ENCODE data around the gene FOXL3. TPM values are rescaled to one million over a fixed set of nuclear protein-coding genes. Genes with fewer than 3 reads are reported as not detected.

The FOXL3 gene
- total and polyA plus RNA-seq, 2 donors (not counting 1 experiment from before 2014, with no cell fraction given), result not detected

GRCh38 chr7:292826-293225 lies 2.9 kb downstream of the FOXL3 start:
- Mint-ChIP-seq H3K4me1 (no peaks in the 10 kb centered on the region), H3K9me3 (ENCODE audit: insufficient read depth) (no peaks in the 10 kb centered on the region), H3K27ac (no peak overlapping the region), H3K4me3 (no peak overlapping the region), H3K27me3 (peaks cover 20% of the 10 kb centered on the region)
- H3K4me2 ChIP-seq (replicated peaks; ENCODE audit: low read depth, low read length, poor library complexity, severe bottlenecking), result no peak overlapping the region
- intact Hi-C loops (cut with micrococcal nuclease), result no loop called here
- peaks cover 0 to 5% (median 0%) of the 10 kb centered on the region in 3 donors for H3K9me3 ChIP-seq (ENCODE audit: control extremely low read depth in 1 of 3, control insufficient read depth in 2 of 3, insufficient read depth in 1 of 3, low read length in 2 of 3)
- no peak overlapping the region for H2AFZ ChIP-seq (ENCODE audit: insufficient read depth, low read depth, low read length, poor library complexity, severe bottlenecking)
- WGBS (ENCODE audit: insufficient coverage), result 89% methylated on average over 14 of the region's 15 CpGs
- no peak overlapping the region for H3K4me3 ChIP-seq (ENCODE audit: control extremely low read depth in 1 of 5, extremely low read depth in 1 of 5, insufficient read depth in 1 of 5, low read depth in 2 of 5, low read length in 4 of 5)
- H3K27ac ChIP-seq (ENCODE audit: low read length in 2 of 2), result no peak overlapping the region
- ChIA-PET POLR2A (no interaction called here), CTCF (no interaction called here)
- no peaks in the 10 kb centered on the region for H3K4me1 ChIP-seq (ENCODE audit: control insufficient read depth in 2 of 2, insufficient read depth in 2 of 2, low read length in 2 of 2)
- ATAC-seq (ENCODE audit: low read depth) (no peak), DNase-seq (no peak)
- no peak overlapping the region for H3K9ac ChIP-seq (ENCODE audit: low read length)
- TF ChIP-seq, protein P1, sequence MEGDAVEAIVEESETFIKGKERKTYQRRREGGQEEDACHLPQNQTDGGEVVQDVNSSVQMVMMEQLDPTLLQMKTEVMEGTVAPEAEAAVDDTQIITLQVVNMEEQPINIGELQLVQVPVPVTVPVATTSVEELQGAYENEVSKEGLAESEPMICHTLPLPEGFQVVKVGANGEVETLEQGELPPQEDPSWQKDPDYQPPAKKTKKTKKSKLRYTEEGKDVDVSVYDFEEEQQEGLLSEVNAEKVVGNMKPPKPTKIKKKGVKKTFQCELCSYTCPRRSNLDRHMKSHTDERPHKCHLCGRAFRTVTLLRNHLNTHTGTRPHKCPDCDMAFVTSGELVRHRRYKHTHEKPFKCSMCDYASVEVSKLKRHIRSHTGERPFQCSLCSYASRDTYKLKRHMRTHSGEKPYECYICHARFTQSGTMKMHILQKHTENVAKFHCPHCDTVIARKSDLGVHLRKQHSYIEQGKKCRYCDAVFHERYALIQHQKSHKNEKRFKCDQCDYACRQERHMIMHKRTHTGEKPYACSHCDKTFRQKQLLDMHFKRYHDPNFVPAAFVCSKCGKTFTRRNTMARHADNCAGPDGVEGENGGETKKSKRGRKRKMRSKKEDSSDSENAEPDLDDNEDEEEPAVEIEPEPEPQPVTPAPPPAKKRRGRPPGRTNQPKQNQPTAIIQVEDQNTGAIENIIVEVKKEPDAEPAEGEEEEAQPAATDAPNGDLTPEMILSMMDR (IDR thresholded peaks at IDR 0.05), result no peak
- no peak for TF ChIP-seq EZH2 (IDR thresholded peaks at IDR 0.05; ENCODE audit: borderline replicate concordance, insufficient read depth, low read depth, low read length, poor library complexity, severe bottlenecking)
- H4K20me1 ChIP-seq (ENCODE audit: control insufficient read depth, insufficient read depth, low read length, poor library complexity, severe bottlenecking), result no peaks in the 10 kb centered on the region
- H3K36me3 ChIP-seq (replicated peaks in 1 of 2; ENCODE audit: control extremely low read depth in 1 of 2, control insufficient read depth in 1 of 2, extremely low read depth in 1 of 2, insufficient read depth in 2 of 2, low read length in 1 of 2), result no peaks in the 10 kb centered on the region
- no peaks in the 10 kb centered on the region for H3K79me2 ChIP-seq (ENCODE audit: control insufficient read depth, insufficient read depth, low read length)
- H3K27me3 ChIP-seq (replicated peaks in 1 of 4; ENCODE audit: control extremely low read depth in 1 of 4, control insufficient read depth in 3 of 4, insufficient read depth in 4 of 4, low read length in 3 of 4), result peaks cover 0 to 32% (median 5%) of the 10 kb centered on the region in 4 experiments

DNA sequence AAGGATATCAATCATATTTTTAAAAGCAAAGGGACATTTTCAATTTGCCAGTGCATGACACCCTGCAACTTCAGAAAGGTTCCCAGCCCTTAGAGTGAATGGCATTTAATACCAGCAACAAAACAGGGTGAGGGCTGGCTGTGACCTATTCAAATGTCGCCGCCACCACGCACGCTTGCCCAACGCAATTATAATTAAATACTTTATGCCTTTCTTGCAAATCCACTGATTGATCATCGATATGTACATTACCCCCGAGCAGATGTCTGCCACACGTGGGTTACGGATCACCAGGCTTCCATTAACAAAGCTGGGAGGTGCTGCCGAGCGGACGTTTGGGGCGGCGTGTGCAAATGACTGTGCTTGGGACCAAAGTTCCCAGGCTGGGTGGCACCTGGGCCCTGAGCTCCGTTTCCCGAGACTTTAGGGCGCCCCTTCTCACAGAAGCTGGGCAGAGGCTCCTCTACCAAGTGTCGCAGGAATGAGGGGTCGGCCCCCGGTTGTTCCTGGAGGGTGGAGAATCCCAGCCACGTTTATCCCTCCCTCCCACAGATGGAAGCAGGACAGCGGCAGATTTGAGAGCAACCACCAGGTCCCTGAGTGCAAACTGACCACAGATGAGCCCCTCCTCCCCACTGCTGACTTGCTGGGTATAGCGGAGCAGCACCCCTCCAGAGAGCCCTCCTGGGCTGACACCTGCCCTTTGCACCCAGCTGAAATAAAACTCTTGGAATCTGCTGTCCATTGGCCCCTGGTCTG lies 3.9 kb downstream of the FOXL3 start:
- WGBS (ENCODE audit: insufficient coverage), result 82% methylated on average over 23 of the region's 23 CpGs
- DNase-seq (no peak), ATAC-seq (ENCODE audit: low read depth) (no peak)
- TF ChIP-seq EZH2 (IDR thresholded peaks at IDR 0.05; ENCODE audit: borderline replicate concordance, insufficient read depth, low read depth, low read length, poor library complexity, severe bottlenecking), result no peak
- TF ChIP-seq, protein P1 (IDR thresholded peaks at IDR 0.05), result no peak
- Histone ChIP-seq H3K27me3 (replicated peaks in 1 of 4; ENCODE audit: control extremely low read depth in 1 of 4, control insufficient read depth in 3 of 4, insufficient read depth in 4 of 4, low read length in 3 of 4) (peaks cover 0 to 28% (median 5%) of the 10 kb centered on the region in 4 experiments), H3K9me3 (ENCODE audit: control extremely low read depth in 1 of 3, control insufficient read depth in 2 of 3, insufficient read depth in 1 of 3, low read length in 2 of 3) (peaks cover 0 to 5% (median 0%) of the 10 kb centered on the region in 3 donors), H3K36me3 (replicated peaks in 1 of 2; ENCODE audit: control extremely low read depth in 1 of 2, control insufficient read depth in 1 of 2, extremely low read depth in 1 of 2, insufficient read depth in 2 of 2, low read length in 1 of 2) (no peaks in the 10 kb centered on the region), H4K20me1 (ENCODE audit: control insufficient read depth, insufficient read depth, low read length, poor library complexity, severe bottlenecking) (no peaks in the 10 kb centered on the region), H3K4me2 (replicated peaks; ENCODE audit: low read depth, low read length, poor library complexity, severe bottlenecking) (no peak overlapping the region), H3K4me3 (ENCODE audit: control extremely low read depth in 1 of 5, extremely low read depth in 1 of 5, insufficient read depth in 1 of 5, low read depth in 2 of 5, low read length in 4 of 5) (no peak overlapping the region), H2AFZ (ENCODE audit: insufficient read depth, low read depth, low read length, poor library complexity, severe bottlenecking) (no peak overlapping the region), H3K79me2 (ENCODE audit: control insufficient read depth, insufficient read depth, low read length) (no peaks in the 10 kb centered on the region), H3K9ac (ENCODE audit: low read length) (no peak overlapping the region), H3K4me1 (ENCODE audit: control insufficient read depth in 2 of 2, insufficient read depth in 2 of 2, low read length in 2 of 2) (no peaks in the 10 kb centered on the region), H3K27ac (ENCODE audit: low read length in 2 of 2) (no peak overlapping the region)
- Mint-ChIP-seq H3K4me3 (no peak overlapping the region), H3K9me3 (ENCODE audit: insufficient read depth) (no peaks in the 10 kb centered on the region), H3K27me3 (peaks cover 16% of the 10 kb centered on the region), H3K4me1 (no peaks in the 10 kb centered on the region), H3K27ac (no peak overlapping the region)
- CTCF ChIA-PET, result no interaction called here
- POLR2A ChIA-PET, result no interaction called here
- intact Hi-C loops (cut with micrococcal nuclease), result no loop called here
